HepG2 (cell line): ENCODE measurements around the gene CALR. TPM values are rescaled to one million over a fixed set of nuclear protein-coding genes. Genes with fewer than 3 reads are reported as not detected.

Experiments used
- ATAC-seq: fragments of 200-7000 bp; cut with Tn5 transposase; 3 replicates; pipeline ENCODE4 v1.9.1; 2020; ENCODE audit warnings: mild to moderate bottlenecking, moderate library complexity
- BruUV-seq: library from RNA; stranded (reverse); fragments of 400-500 nt; replicated peaks from 2 replicates; lab custom pipeline; 2021; lab: Mats Ljungman, UMichigan
- CTCF ChIA-PET: fragments of 300-600 bp; formaldehyde crosslinking; extraction: SDS; loops from one replicate; lab custom pipeline; 2021; ENCODE audit warnings: low total read pairs, inconsistent platforms, low intra/inter-chr PET ratio; lab: Yijun Ruan, JAX
- POLR2A ChIA-PET: fragments of 350-600 bp; sonication (Branson Sonifier 250); formaldehyde crosslinking; loops from one replicate; lab custom pipeline; 2020; ENCODE audit warnings: antibody characterized with exemption, inconsistent platforms; lab: Yijun Ruan, JAX
- DNase-seq: peaks from one replicate; pipeline ENCODE4 v3.0.0-alpha.2; 2015; ENCODE audit warnings: low spot score
- FAIRE-seq: peaks from 3 replicates; lab custom pipeline; 2011; peaks lifted over from hg19 to GRCh38; lab: Jason Lieb, UNC
- H2AFZ ChIP-seq: one replicate; pipeline ENCODE4 v1.6.1; 2011; ENCODE audit warnings: low read length, inconsistent platforms
- H3K27ac ChIP-seq: fragments of 300-600 bp; 3 replicates; pipeline ENCODE4 v1.8.0; 2011; ENCODE audit warnings: mixed run types, mild to moderate bottlenecking, mixed read lengths, low read length, inconsistent platforms; ENCODE audit not compliant: insufficient read depth; ENCODE audit errors: extremely low read length
- H3K27me3 ChIP-seq, 2 experiments: fragments of 200-600 bp in 1 of 2; 2 replicates in 1 of 2; 3 replicates in 1 of 2; pipeline versions ENCODE4 v1.6.0 to v1.8.0; 2011; ENCODE audit warnings: low read length in 2 of 2, mild to moderate bottlenecking in 2 of 2, moderate library complexity in 2 of 2, inconsistent platforms in 1 of 2; ENCODE audit not compliant: insufficient read depth in 2 of 2, control insufficient read depth in 1 of 2
- H3K36me3 ChIP-seq, 2 experiments: fragments of 200-600 bp in 1 of 2; replicated peaks in 1 of 2; 2 replicates in 1 of 2; 3 replicates in 1 of 2; pipeline versions ENCODE4 v1.5.1 to v1.8.0; 2011; ENCODE audit warnings: low read length in 2 of 2, inconsistent platforms in 1 of 2; ENCODE audit not compliant: insufficient read depth in 2 of 2, control insufficient read depth in 1 of 2
- H3K4me1 ChIP-seq: 2 replicates; pipeline ENCODE4 v1.5.1; 2012; ENCODE audit warnings: low read length, inconsistent platforms; ENCODE audit not compliant: insufficient read depth
- H3K4me2 ChIP-seq: 2 replicates; pipeline ENCODE4 v1.6.0; 2011; ENCODE audit warnings: low read depth, low read length, inconsistent platforms
- H3K4me3 ChIP-seq, 3 experiments: fragments of 200-600 bp in 1 of 3; sonication (generic), shearing (Covaris generic) in 1 of 3; replicated peaks in 1 of 3; 2 replicates each; pipeline ENCODE4 v1.5.1; 2011 to 2016; ENCODE audit warnings: low read length in 3 of 3, inconsistent platforms in 2 of 3, low read depth in 2 of 3, mild to moderate bottlenecking in 2 of 3, control low read depth in 1 of 3, mixed read lengths in 1 of 3; ENCODE audit not compliant: insufficient read depth in 1 of 3
- H3K79me2 ChIP-seq: one replicate; pipeline ENCODE4 v1.6.1; 2011; ENCODE audit warnings: low read length, inconsistent platforms; ENCODE audit not compliant: insufficient read depth
- H3K9ac ChIP-seq: 2 replicates; pipeline ENCODE4 v1.6.0; 2011; ENCODE audit warnings: mild to moderate bottlenecking, low read depth, low read length, inconsistent platforms; ENCODE audit not compliant: insufficient read depth
- H3K9me3 ChIP-seq: 2 replicates; pipeline ENCODE4 v1.5.1; 2012; ENCODE audit warnings: mild to moderate bottlenecking, low read length
- H4K20me1 ChIP-seq: 2 replicates; pipeline ENCODE4 v1.6.0; 2011; ENCODE audit warnings: inconsistent platforms, mild to moderate bottlenecking, low read length, moderate library complexity; ENCODE audit not compliant: insufficient read depth
- EEA1 ChIP-seq: sonication (generic); formaldehyde crosslinking; IDR thresholded peaks from 2 replicates; pipeline ENCODE4 v1.5.1; 2020; ENCODE audit warnings: mild to moderate bottlenecking, missing genetic modification reagents, borderline replicate concordance
- ESRRA ChIP-seq: sonication (generic); formaldehyde crosslinking; IDR thresholded peaks from 2 replicates; pipeline ENCODE4 v1.5.1; 2020; ENCODE audit warnings: mild to moderate bottlenecking, low read depth, missing genetic modification reagents
- GPN1 ChIP-seq: sonication (generic); formaldehyde crosslinking; IDR thresholded peaks from 2 replicates; pipeline ENCODE4 v1.5.1; 2020; ENCODE audit warnings: missing genetic modification reagents, borderline replicate concordance
- MNT ChIP-seq: fragments of 450-650 bp; IDR thresholded peaks from 2 replicates; pipeline ENCODE4 v1.6.1; 2016
- NR2F1 ChIP-seq, 2 experiments: fragments of 450-650 bp in 1 of 2; formaldehyde crosslinking in 1 of 2; IDR thresholded peaks; 2 replicates each; pipeline versions ENCODE4 v1.5.0 to v1.6.1; 2016 to 2020; ENCODE audit warnings: mild to moderate bottlenecking in 1 of 2, missing compliant biosample characterization in 1 of 2, missing genetic modification reagents in 1 of 2, moderate library complexity in 1 of 2
- PHF8 ChIP-seq: sonication (generic); formaldehyde crosslinking; IDR thresholded peaks from 2 replicates; pipeline ENCODE4 v1.5.0; 2020; ENCODE audit warnings: missing genetic modification reagents
- POLR2G ChIP-seq: fragments of 200-400 bp; formaldehyde crosslinking; IDR thresholded peaks from 2 replicates; pipeline ENCODE4 v1.6.1; 2018; ENCODE audit warnings: mild to moderate bottlenecking, low read depth, low read length, moderate library complexity
- PREB ChIP-seq: sonication (generic); formaldehyde crosslinking; IDR thresholded peaks from 2 replicates; pipeline ENCODE4 v1.4.0; 2020; ENCODE audit warnings: missing genetic modification reagents
- THAP8 ChIP-seq: sonication (generic); formaldehyde crosslinking; IDR thresholded peaks from 2 replicates; pipeline ENCODE4 v1.5.1; 2020; ENCODE audit warnings: missing genetic modification reagents, mild to moderate bottlenecking, borderline replicate concordance
- ZBTB3 ChIP-seq: sonication (generic); formaldehyde crosslinking; IDR thresholded peaks from 2 replicates; pipeline ENCODE4 v1.4.0; 2020; ENCODE audit warnings: low read depth, mild to moderate bottlenecking, moderate library complexity, missing genetic modification reagents, borderline replicate concordance
- ZNF597 ChIP-seq: sonication (generic); formaldehyde crosslinking; IDR thresholded peaks from 2 replicates; pipeline ENCODE4 v1.5.0; 2020; ENCODE audit warnings: missing genetic modification reagents
- ZNF788 ChIP-seq: sonication (generic); formaldehyde crosslinking; IDR thresholded peaks from 2 replicates; pipeline ENCODE4 v1.5.0; 2020; ENCODE audit warnings: mild to moderate bottlenecking, missing genetic modification reagents, borderline replicate concordance
- WGBS: methylation state at CpG from one replicate; pipeline ENCODE4 v1.1.6; 2017; ENCODE audit warnings: low lambda C conversion rate; 5-methylcytosine and 5-hydroxymethylcytosine counted together
- in situ Hi-C: cut with HindIII; loops from 2 replicates; pipeline ENCODE4 v1.10.0; 2017; ENCODE audit warnings: low pct_unique_long_range_greater_than_20kb; ENCODE audit not compliant: extremely low pct_ligation_motif_present
- intact Hi-C: fragments of 100-400 bp; cut with micrococcal nuclease; formaldehyde crosslinking; loops from one replicate; pipeline ENCODE4 v1.10.0; 2022; ENCODE audit not compliant: unreplicated experiment
- polyA plus RNA-seq, 8 experiments: library from polyadenylated mRNA; depleted of rRNA in 3 of 8; stranded (reverse) in 7 of 8; unstranded in 1 of 8; fragments of >200 nt; fragmentation: Illumina TruSeq in 4 of 8; extraction: Trizol in 4 of 8; gene quantifications; 2 replicates each; pipeline versions ENCODE4 v1.2.1 to v1.2.3, GENCODE V29; 2011 to 2016; ENCODE audit warnings: low read depth in 4 of 8, missing spikeins in 1 of 8, mixed read lengths in 1 of 8; ENCODE audit not compliant: insufficient read depth in 1 of 8
- total RNA-seq, 5 experiments: library from RNA; depleted of rRNA; stranded (reverse); fragments of >200 nt; fragmentation: Illumina TruSeq; extraction: Trizol; gene quantifications; 2 replicates each; pipeline ENCODE4 v1.2.3, GENCODE V29; 2016; ENCODE audit warnings: low read depth in 1 of 5

CALR gene
- total and polyA plus RNA-seq, 2 of the 13 experiments (the other 11 are each of a cell fraction or from before 2014, with no cell fraction given), result 898 to 934 TPM

- TF ChIP-seq ZNF597 (CRISPR knock-in tag) (no peak), PHF8 (CRISPR knock-in tag) (no peak), GPN1 (CRISPR knock-in tag) (no peak), NR2F1 (CRISPR knock-in tag; IDR thresholded peaks at IDR 0.05) (no peak), EEA1 (CRISPR knock-in tag) (0 out of 2 replicates have a peak, but pooled peaks have one; percentile 31), ESRRA (no peak), PREB (CRISPR knock-in tag) (no peak)
Observed at GRCh38 chr19:12986726-12987125, 48.3 kb downstream of the CALR start (continued).

GRCh38 chr19:12987190-12987589 is 48.8 kb downstream of the CALR start:
- Histone ChIP-seq H3K9me3 (no peaks in the 10 kb centered on the region), H3K27me3 (peaks cover 0 to 5% of the 10 kb centered on the region in 2 experiments; a peak in 1 of 5 replicates), H3K36me3 (no peaks in the 10 kb centered on the region), H3K4me3 (peak overlapping the region in 1 of 3 experiments; percentile 22; a peak in 2 of 6 replicates), H2AFZ (no peak overlapping the region), H3K9ac (peak overlapping the region; percentile 52), H3K27ac (no peak overlapping the region), H3K79me2 (no peaks in the 10 kb centered on the region), H3K4me1 (peaks cover 67% of the 10 kb centered on the region), H4K20me1 (no peaks in the 10 kb centered on the region), H3K4me2 (peak overlapping the region; percentile 98)
- BruUV-seq, result TSS peak; percentile 74
- CTCF ChIA-PET, result no interaction called here
- FAIRE-seq (no peak), ATAC-seq (no peak), DNase-seq (no peak)
- 36% methylated on average over 1 of the region's 3 CpGs for WGBS
- intact Hi-C loops, result no loop called here
- in situ Hi-C loops, result loop anchor here (5.0 kb wide), 2 partner anchors 35 to 75 kb away; no protein-coding TSS in a partner anchor
- POLR2A ChIA-PET, result interaction anchor here (2.9 kb wide), 1 partner anchor 68 kb away, joined by 48 read pairs; no protein-coding TSS in a partner anchor
- no peak for TF ChIP-seq ZNF788 (CRISPR knock-in tag)
- TF ChIP-seq THAP8 (CRISPR knock-in tag), result no peak
- 0 out of 2 replicates have a peak, but pooled peaks have one; percentile 8 for TF ChIP-seq MNT
- no peak for TF ChIP-seq POLR2G
- TF ChIP-seq ZBTB3 (CRISPR knock-in tag), result no peak
